Measurements from ENCODE around the gene ARHGAP6.

- no peak for TF ChIP-seq POLR2A (IDR thresholded peaks at IDR 0.05; ENCODE audit: extremely low read depth, insufficient read length)
- TF ChIP-seq CTCF (IDR thresholded peaks at IDR 0.05; ENCODE audit: low read depth, low read length), result no peak
- TF ChIP-seq MAX (IDR thresholded peaks at IDR 0.05; ENCODE audit: low read depth, low read length), result no peak
- TF ChIP-seq MYC (IDR thresholded peaks at IDR 0.05; ENCODE audit: low read depth, low read length), result no peak
Measured at GRCh38 chrX:11462136-11462535, 203.6 kb downstream of the ARHGAP6 start.
